NT2/D1 (cell line): Measurements from ENCODE around the gene SOX30.

Experiments
- SUZ12 ChIP-seq: IDR thresholded peaks from 2 replicates; pipeline ENCODE4 v1.6.1; 2011; ENCODE audit not compliant: insufficient read length, insufficient read depth; ENCODE audit errors: extremely low read depth
- ZNF274 ChIP-seq: IDR thresholded peaks from 2 replicates; pipeline ENCODE4 v1.6.1; 2011; ENCODE audit warnings: mild to moderate bottlenecking, low read depth, low read length

GRCh38 chr5:157640406-157641066 lies 11.7 kb downstream of the SOX30 start:
- no peak for TF ChIP-seq SUZ12
- TF ChIP-seq ZNF274, result no peak
